ENCODE results near the gene FSIP1. TPM values are rescaled to one million over a fixed set of nuclear protein-coding genes. Genes with fewer than 3 reads are reported as not detected.

Gene FSIP1
- total RNA-seq, 1 donor from 2014 or later, result 0.54 TPM

- no peaks in the 10 kb centered on the region for H3K36me3 Mint-ChIP-seq (ENCODE audit: unreplicated experiment)
- H3K4me1 Mint-ChIP-seq (ENCODE audit: unreplicated experiment), result peaks cover 44% of the 10 kb centered on the region
- no peak for TF ChIP-seq CTCF (IDR thresholded peaks at IDR 0.05)
- no peaks in the 10 kb centered on the region for H3K27me3 Mint-ChIP-seq (ENCODE audit: unreplicated experiment)
- no peak overlapping the region for H3K4me3 Mint-ChIP-seq (ENCODE audit: unreplicated experiment)
- no peak overlapping the region for H3K27ac Mint-ChIP-seq (ENCODE audit: unreplicated experiment)
- H3K9me3 Mint-ChIP-seq (ENCODE audit: unreplicated experiment), result no peaks in the 10 kb centered on the region
- DNase-seq (ENCODE audit: extremely low spot score, unreplicated experiment), result no peak
These were observed 97.3 kb downstream of the FSIP1 start for GRCh38 chr15:39685367-39685766.

- no peak for DNase-seq (ENCODE audit: extremely low spot score, unreplicated experiment)
- Mint-ChIP-seq H3K27me3 (ENCODE audit: unreplicated experiment) (no peaks in the 10 kb centered on the region), H3K4me1 (ENCODE audit: unreplicated experiment) (peaks cover 45% of the 10 kb centered on the region), H3K4me3 (ENCODE audit: unreplicated experiment) (no peak overlapping the region), H3K27ac (ENCODE audit: unreplicated experiment) (no peak overlapping the region), H3K9me3 (ENCODE audit: unreplicated experiment) (no peaks in the 10 kb centered on the region), H3K36me3 (ENCODE audit: unreplicated experiment) (no peaks in the 10 kb centered on the region)
- no peak for TF ChIP-seq CTCF (IDR thresholded peaks at IDR 0.05)
These were observed 98.4 kb downstream of the FSIP1 start for GRCh38 chr15:39684233-39684632.

GRCh38 chr15:39682366-39682765 lies 100.3 kb downstream of the FSIP1 start:
- H3K4me1 Mint-ChIP-seq (ENCODE audit: unreplicated experiment), result peaks cover 51% of the 10 kb centered on the region
- no peak for DNase-seq (ENCODE audit: extremely low spot score, unreplicated experiment)
- TF ChIP-seq CTCF (IDR thresholded peaks at IDR 0.05), result no peak
- no peaks in the 10 kb centered on the region for H3K9me3 Mint-ChIP-seq (ENCODE audit: unreplicated experiment)
- no peak overlapping the region for H3K4me3 Mint-ChIP-seq (ENCODE audit: unreplicated experiment)
- no peaks in the 10 kb centered on the region for H3K36me3 Mint-ChIP-seq (ENCODE audit: unreplicated experiment)
- no peaks in the 10 kb centered on the region for H3K27me3 Mint-ChIP-seq (ENCODE audit: unreplicated experiment)
- H3K27ac Mint-ChIP-seq (ENCODE audit: unreplicated experiment), result peak overlapping the region; percentile 73

- no peak overlapping the region for H3K4me3 Mint-ChIP-seq (ENCODE audit: unreplicated experiment)
- no peak overlapping the region for H3K27ac Mint-ChIP-seq (ENCODE audit: unreplicated experiment)
- H3K36me3 Mint-ChIP-seq (ENCODE audit: unreplicated experiment), result no peaks in the 10 kb centered on the region
- no peaks in the 10 kb centered on the region for H3K27me3 Mint-ChIP-seq (ENCODE audit: unreplicated experiment)
- no peaks in the 10 kb centered on the region for H3K9me3 Mint-ChIP-seq (ENCODE audit: unreplicated experiment)
- H3K4me1 Mint-ChIP-seq (ENCODE audit: unreplicated experiment), result peaks cover 53% of the 10 kb centered on the region
- no peak for TF ChIP-seq CTCF (IDR thresholded peaks at IDR 0.05)
- no peak for DNase-seq (ENCODE audit: extremely low spot score, unreplicated experiment)
These were observed 101.8 kb downstream of the FSIP1 start for GRCh38 chr15:39680868-39681267.

GRCh38 chr15:39672666-39673065 lies 110.0 kb downstream of the FSIP1 start:
- Mint-ChIP-seq H3K27me3 (ENCODE audit: unreplicated experiment) (no peaks in the 10 kb centered on the region), H3K9me3 (ENCODE audit: unreplicated experiment) (no peaks in the 10 kb centered on the region), H3K4me3 (ENCODE audit: unreplicated experiment) (no peak overlapping the region), H3K27ac (ENCODE audit: unreplicated experiment) (no peak overlapping the region), H3K36me3 (ENCODE audit: unreplicated experiment) (no peaks in the 10 kb centered on the region), H3K4me1 (ENCODE audit: unreplicated experiment) (peaks cover 35% of the 10 kb centered on the region)
- no peak for DNase-seq (ENCODE audit: extremely low spot score, unreplicated experiment)
- TF ChIP-seq CTCF (IDR thresholded peaks at IDR 0.05), result no peak

Measured in osteocyte (in vitro differentiated cells).